T-helper 22 cell (primary cell): ENCODE data around the gene CHRM2.

Experiments used
- DNase-seq: peaks from one replicate; pipeline ENCODE4 v3.0.0-alpha.2; 2020; ENCODE audit warnings: low read depth

The CHRM2 gene

GRCh38 chr7:136958016-136958415, 89.6 kb downstream of the CHRM2 start:
- DNase-seq = no peak

DNA sequence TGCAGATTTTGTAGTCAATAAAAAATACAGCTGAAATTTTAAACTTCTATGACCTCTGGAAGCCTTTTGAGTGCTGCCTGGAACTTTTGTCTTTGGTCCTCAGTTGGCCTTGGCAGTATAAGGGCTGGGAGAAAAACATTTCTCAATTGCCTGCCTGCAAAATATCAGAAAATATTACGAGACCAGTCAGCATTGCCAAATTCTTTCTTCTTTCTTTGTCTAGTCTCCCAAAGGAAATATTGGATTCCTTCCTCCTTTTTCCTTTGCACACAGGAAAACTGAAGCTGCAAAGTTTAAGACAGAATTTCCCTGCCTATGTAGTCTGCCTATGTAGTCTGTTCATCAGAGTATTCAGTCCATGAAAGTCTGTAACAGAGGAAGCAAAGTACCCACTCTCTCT, 95.9 kb downstream of the CHRM2 start:
- DNase-seq = no peak

DNA sequence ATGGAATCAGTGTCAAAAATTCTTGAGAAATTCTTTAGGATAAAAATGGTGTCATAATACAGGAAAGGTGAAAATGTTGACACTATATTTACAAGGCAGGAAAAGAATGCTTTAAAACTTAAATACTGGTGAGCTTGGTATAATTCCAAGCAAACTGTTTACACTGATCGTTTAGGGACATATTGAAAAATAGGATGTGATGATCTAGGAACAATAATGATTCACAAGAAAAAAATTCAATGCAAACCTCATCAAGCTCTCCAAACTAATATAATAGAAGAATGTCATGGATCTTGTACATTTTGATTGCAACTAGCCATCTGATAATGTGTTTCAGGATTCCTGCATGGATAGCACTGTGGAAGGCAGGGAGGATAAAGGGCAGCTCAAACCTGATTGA, 98.4 kb downstream of the CHRM2 start:
- DNase-seq = no peak

DNA sequence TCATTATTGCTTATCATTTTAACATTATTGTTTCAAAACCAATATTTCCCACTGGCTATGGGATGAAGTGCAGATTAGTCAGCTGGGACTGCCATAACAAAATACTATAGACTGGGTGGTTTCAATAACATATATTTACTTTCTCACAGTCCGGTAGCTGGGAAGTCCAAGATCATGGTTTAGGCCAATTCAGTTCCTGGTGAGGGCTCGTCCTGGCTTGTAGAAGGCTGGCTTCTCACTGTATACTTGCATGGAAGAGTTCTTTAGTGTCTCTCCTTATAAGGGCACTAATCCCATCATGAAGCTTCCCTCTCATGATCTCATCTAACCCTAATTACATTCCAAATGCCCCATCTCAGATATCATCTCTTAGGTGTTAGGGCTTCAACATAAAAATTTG, 101.3 kb downstream of the CHRM2 start:
- DNase-seq = no peak

DNA sequence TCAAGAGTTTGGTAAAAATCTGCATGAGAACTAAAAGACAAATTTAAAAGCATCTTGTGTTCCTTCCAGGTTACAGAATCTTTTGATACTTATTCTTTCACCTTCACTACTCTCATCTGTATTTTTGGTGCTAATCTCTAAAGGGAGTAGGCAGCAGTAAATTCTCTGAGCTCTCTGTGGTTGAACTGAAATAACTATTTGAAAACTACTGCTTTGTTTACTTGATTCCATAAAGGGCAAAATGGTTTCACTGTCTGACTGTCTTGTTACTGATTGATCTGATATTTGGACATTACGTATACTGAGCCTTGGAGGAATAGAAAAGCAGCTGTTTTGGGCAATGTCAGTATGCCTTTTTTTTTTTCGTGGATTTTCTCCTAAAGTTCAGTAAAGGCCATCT, 103.3 kb downstream of the CHRM2 start:
- no peak for DNase-seq

DNA sequence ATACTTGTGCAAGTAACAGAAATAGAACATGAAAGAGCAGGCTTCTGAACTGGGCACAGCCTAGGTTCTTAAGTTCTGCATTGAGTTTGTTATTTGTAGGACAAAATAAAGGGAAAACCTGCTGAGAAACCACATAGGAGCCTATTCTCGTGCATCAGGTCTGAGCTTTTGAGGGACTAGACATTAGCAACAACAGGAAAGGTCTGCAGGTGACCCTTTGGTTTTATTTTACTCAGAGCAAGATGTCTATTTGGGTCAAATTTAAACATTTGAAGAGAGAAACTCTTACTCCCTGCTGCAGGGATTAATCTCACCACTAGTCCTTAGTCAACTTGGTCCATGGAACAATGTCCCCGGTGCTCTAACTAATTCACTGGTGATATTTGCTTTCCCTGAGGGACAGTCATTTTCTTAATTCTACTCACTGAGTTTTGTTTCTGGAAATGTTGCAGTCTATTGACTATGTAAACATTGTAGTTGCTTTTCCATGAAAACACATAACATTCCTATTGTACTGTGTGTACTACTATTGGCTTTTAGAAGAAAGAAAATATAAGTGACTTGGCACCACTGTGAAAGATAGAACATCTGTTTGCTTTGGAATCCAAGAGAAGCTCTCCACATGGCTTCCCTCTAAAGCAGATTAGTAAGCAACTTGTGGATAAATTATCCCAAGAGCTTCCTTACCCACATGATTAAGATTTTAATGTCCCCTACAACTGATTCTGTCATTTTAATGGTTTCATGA, 108.2 kb downstream of the CHRM2 start:
- DNase-seq = no peak

DNA sequence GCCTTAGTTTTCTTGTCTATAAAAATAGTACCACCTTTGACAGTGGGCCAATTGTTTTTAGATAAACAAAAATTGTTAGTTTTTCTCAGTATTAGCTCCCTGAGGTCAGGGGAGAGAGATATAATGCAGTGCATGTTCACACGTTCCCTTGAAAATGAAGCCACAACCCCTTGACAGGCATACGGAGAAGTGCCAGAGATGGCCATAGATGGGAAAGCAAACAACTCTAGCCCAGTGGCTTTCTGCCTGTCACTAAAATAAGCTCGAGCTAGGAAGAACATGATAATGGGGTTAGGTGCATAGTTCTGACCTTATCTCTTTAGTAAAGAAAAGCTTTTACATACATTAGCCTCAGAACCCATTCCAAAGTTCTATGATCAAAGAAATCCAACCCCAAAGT, 124.9 kb downstream of the CHRM2 start:
- DNase-seq = no peak

DNA sequence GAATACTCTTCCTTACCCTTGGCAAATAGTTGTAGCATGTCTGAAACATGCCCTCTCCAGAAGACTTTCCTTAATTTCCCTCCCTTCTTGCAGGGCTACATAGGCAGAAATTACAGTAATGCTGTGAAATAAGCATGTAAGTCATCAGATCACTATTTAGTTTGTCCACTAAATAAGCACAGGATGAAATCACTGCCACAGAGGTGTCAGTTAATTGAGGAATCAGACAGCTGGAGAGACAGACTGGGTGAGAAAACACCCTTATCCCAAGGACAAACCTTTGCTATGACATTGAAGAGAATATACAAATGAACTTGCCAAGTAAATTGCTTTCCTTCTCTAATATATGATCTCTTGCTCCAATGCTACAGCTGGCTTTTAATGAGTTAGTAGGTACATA, 129.3 kb downstream of the CHRM2 start:
- no peak for DNase-seq

GRCh38 chr7:136998495-136998894, 130.0 kb downstream of the CHRM2 start:
- no peak for DNase-seq

- DNase-seq = no peak
These were observed 132.2 kb downstream of the CHRM2 start for GRCh38 chr7:137000621-137001020.

GRCh38 chr7:137001041-137001440, 132.6 kb downstream of the CHRM2 start:
- no peak for DNase-seq

GRCh38 chr7:137001478-137001877, 133.0 kb downstream of the CHRM2 start:
- no peak for DNase-seq

DNA sequence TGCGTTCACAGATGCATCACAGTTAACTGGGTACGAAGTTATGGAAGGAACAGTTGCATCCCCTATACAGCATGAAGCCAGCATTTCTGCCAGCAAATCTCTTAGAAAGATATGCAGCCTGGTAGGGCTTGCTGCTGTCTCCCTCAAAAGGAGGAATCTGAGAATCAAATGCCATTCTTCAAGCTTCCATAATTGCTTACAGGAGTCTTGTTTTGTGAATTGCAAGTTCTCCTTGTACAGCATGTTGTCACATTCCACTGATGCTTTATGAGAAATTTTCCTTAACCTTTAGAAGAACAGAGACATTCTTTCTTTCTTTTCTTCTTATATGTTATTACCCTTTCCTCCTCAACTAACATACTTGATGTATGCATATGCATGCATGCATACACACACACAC, 134.6 kb downstream of the CHRM2 start:
- no peak for DNase-seq

DNA sequence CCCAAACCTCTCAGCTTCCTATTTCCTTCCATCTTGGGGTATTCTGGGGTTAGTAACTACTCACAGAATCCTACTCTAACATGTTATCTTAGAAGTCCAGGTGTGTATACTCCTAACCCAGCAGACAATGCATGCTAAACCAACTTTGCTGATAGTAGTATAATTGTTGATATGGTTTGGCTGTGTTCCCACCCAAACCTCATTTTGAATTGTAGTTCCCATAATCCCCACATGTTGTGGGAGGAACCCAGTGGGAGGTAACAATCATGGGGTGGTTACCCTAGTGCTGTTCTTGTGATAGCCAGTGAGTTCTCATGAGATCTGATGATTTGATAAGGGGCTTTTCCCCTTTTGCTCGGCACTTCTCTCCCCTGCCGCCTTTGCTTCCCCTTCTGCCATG, 135.1 kb downstream of the CHRM2 start:
- no peak for DNase-seq

- DNase-seq = no peak
These were observed 137.4 kb downstream of the CHRM2 start for GRCh38 chr7:137005873-137006272.

DNA sequence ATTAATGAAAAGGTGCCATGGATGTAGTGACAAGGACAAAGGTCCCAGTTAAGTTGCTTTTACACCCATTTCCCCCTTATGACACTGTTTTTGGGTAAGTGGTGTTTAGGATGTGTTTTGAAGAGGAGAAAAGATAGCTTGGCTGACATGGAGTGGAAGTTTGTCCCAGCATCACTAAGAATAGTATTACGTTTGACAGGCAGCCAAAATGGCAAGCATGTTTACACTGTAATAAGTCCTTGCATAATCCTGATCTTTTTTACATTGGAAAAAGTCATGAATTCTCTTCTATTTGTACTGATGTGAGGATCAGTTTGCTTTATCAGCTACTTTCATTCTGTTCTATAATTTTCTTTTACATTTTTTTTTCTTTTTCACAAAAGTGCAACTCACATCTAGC, 137.8 kb downstream of the CHRM2 start:
- no peak for DNase-seq

GRCh38 chr7:137007001-137007694, 138.7 kb downstream of the CHRM2 start:
- no peak for DNase-seq

GRCh38 chr7:137009404-137009803, 141.0 kb downstream of the CHRM2 start:
- DNase-seq = no peak

DNA sequence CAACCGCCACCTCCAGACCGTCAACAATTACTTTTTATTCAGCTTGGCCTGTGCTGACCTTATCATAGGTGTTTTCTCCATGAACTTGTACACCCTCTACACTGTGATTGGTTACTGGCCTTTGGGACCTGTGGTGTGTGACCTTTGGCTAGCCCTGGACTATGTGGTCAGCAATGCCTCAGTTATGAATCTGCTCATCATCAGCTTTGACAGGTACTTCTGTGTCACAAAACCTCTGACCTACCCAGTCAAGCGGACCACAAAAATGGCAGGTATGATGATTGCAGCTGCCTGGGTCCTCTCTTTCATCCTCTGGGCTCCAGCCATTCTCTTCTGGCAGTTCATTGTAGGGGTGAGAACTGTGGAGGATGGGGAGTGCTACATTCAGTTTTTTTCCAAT, 146.6 kb downstream of the CHRM2 start:
- DNase-seq = no peak

DNA sequence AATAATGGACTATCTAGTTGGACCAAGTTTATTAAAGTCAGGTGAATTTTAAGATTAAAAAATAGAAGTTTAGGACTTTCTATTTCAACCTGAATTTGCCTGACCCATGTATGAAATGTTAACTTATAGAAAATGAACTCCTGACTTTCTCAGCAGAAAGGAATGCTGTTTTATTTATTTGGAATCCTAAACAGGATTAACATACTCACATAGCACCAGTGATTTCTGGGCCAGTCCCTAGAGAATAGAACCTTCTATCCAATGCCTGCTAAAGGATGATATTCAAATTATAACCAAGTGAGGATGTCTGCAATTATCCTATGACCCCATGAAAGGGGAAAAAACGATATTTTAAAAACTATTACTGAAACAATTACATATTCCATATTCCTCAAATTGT, 148.8 kb downstream of the CHRM2 start:
- DNase-seq = no peak

- DNase-seq = no peak
These were observed 150.0 kb downstream of the CHRM2 start for GRCh38 chr7:137018468-137018867.

GRCh38 chr7:137020351-137020750, 151.9 kb downstream of the CHRM2 start:
- no peak for DNase-seq

DNA sequence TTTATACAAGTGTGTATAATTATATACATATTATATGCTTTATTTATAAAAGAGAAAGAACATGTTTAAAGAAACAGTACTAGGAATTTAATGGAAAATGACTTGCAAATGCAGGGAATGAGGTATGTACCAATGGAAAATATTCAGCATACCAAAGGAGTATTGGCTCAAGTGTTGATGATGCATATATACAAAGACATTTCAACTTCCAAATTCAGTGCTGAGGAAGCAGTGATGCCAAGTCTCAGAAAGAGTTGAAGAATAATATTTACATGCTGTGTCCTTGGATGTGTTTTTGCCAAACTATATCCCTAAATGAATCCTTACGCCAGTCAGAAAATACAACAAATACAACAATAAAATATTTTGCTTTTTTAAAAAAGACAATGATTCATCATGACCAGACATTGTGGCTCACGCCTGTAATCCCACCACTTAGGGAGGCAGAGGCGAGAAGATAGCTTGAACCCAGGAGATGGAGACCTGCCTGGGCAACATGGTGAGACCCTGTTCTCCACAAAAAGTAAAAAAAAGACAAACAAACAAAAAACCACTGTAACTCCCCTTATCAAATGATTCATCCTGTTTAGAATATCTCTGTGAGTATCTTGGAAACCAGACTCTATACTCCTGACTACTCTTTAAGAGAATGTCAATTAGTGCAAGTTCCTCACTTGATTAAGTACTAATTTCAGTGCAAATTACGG, 157.2 kb downstream of the CHRM2 start:
- no peak for DNase-seq
